SK-N-MC (cell line): Measurements from ENCODE around the gene SCYL2.
"Not testable (repeated sequence)": the region's sequence is repeated elsewhere in the genome, so short reads cannot be mapped to it uniquely, and the experiment has no call there.

Source experiments
- DNase-seq: peaks from one replicate; pipeline ENCODE4 v3.0.0-alpha.2; 2011; ENCODE audit warnings: low read depth, low spot score
- H3K27ac ChIP-seq: fragments of 200-600 bp; sonication (generic); 2 replicates; pipeline ENCODE4 v1.5.1; 2016; ENCODE audit warnings: mixed run types
- H3K36me3 ChIP-seq: fragments of 200-600 bp; sonication (generic); 2 replicates; pipeline ENCODE4 v1.6.1; 2017; ENCODE audit warnings: antibody characterized with exemption, low read length, mixed read lengths; ENCODE audit not compliant: insufficient read depth
- H3K4me3 ChIP-seq: fragments of 200-600 bp; sonication (generic); 2 replicates; pipeline ENCODE4 v1.5.1; 2016
- H3K9ac ChIP-seq: fragments of 200-600 bp; sonication (generic); 2 replicates; pipeline ENCODE4 v1.8.0; 2017; ENCODE audit warnings: mixed run types, mixed read lengths; ENCODE audit not compliant: insufficient read length
- H3K9me3 ChIP-seq: fragments of 200-600 bp; sonication (generic); 2 replicates; pipeline ENCODE4 v1.6.1; 2017; ENCODE audit warnings: low read depth, mild to moderate bottlenecking, antibody characterized with exemption, low read length, moderate library complexity, mixed read lengths
- EZH2 ChIP-seq: fragments of 200-600 bp; sonication (generic); IDR thresholded peaks from one replicate; pipeline ENCODE4 v1.6.1; 2017; ENCODE audit warnings: antibody characterized with exemption
- FOXP2 ChIP-seq: optimal IDR thresholded peaks from 2 replicates; pipeline ENCODE3; 2011; ENCODE audit warnings: mild to moderate bottlenecking, moderate library complexity; ENCODE audit not compliant: insufficient read depth; ENCODE audit errors: extremely low read length, control extremely low read depth
- POLR2AphosphoS5 ChIP-seq: IDR thresholded peaks from 2 replicates; pipeline ENCODE4 v1.6.1; 2012; ENCODE audit warnings: mild to moderate bottlenecking, low read depth, low read length, borderline replicate concordance

Gene SCYL2

DNA sequence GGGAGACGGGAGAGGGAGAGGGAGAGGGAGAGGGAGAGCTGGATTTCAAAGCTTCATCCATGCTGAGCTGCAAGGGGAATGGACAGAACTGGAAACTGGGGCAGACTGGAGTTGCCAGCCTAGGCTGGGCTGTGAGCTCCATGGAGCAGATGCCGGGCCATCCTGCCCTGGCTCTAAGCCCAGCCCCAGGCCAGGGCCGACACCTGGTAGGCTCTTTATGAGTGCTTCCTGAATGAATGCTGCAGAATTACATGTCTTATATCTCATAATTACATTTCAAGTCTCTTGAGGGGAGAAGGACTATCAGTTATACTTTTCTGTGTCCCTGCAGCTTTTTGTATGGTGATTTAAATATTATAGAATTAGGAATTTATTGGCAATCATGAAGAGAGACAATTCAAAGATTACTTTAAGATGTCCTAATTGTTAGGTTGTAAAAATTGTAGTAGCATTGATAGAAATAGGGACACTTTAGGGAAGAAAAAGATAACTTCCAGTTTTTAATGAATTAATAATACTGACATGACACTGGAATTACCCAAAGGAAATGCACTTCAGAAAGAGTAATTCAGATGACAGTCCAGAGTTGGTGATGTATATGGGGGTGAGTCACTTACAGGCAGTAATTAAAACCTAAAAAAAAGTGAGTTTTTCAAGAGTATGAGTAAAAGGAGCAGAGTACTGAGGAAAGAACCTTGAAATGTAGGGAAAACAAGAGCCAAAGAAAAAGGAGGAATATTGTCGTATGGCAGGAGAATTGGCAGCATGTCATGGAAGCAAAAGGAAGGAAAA is 29.0 kb downstream of the SCYL2 start:
- Histone ChIP-seq H3K9me3 (no peaks in the 10 kb centered on the region), H3K4me3 (no peak overlapping the region), H3K36me3 (peaks cover 24% of the 10 kb centered on the region; the same call in 1 of the 2 replicates), H3K9ac (no peak overlapping the region), H3K27ac (no peak overlapping the region)
- TF ChIP-seq POLR2AphosphoS5: no peak
- no peak for TF ChIP-seq EZH2
- no peak for TF ChIP-seq FOXP2
- DNase-seq: no peak

DNA sequence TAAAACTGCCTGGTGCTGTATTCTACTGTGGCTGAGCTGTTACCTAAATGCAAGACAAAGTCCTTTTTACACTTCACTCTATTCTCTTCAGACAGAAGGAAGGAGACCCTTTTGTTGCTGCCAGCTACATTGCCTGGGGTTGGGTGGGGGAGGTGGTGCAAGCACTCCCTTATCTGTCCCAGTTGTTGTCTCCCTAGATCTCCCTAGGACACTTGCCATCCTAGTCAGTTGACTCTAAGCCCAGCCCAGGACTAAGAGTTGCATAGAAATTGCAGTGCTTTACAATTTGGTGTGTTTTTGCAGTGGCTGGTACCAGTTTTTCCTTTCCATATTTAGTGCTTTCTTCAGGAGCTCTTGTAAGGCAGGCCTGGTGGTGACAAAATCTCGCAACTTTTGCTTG is 35.1 kb downstream of the SCYL2 start:
- H3K27ac ChIP-seq: no peak overlapping the region
- DNase-seq: no peak
- H3K9me3 ChIP-seq: no peaks in the 10 kb centered on the region
- peaks cover 51% of the 10 kb centered on the region; the same call in 1 of the 2 replicates for H3K36me3 ChIP-seq
- no peak overlapping the region for H3K9ac ChIP-seq
- TF ChIP-seq FOXP2: no peak
- no peak for TF ChIP-seq POLR2AphosphoS5
- TF ChIP-seq EZH2: no peak
- H3K4me3 ChIP-seq: no peak overlapping the region

DNA sequence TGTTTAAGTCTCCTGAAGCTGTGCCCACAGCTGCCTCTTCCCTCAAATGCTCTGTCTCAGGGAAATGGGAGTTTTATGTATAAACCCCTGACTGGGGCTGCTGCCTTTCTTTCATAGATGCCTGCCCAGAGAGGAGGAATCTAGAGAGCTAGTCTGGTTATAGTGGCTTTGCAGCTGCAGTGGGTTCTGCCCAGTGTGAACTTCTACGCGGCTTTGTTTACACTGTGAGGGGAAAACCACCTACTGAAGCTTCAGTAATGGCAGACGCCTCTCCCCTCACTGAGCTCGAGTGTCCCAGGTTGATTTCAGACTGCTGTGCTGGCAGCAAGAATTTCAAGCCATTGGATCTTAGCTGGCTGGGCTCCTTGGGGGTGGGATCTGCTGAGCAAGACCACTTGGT is 36.9 kb downstream of the SCYL2 start:
- Histone ChIP-seq H3K4me3 (no peak overlapping the region), H3K9ac (no peak overlapping the region), H3K27ac (no peak overlapping the region), H3K36me3 (peaks cover 49% of the 10 kb centered on the region; the same call in 1 of the 2 replicates), H3K9me3 (no peaks in the 10 kb centered on the region)
- DNase-seq: no peak
- no peak for TF ChIP-seq EZH2
- no peak for TF ChIP-seq FOXP2

DNA sequence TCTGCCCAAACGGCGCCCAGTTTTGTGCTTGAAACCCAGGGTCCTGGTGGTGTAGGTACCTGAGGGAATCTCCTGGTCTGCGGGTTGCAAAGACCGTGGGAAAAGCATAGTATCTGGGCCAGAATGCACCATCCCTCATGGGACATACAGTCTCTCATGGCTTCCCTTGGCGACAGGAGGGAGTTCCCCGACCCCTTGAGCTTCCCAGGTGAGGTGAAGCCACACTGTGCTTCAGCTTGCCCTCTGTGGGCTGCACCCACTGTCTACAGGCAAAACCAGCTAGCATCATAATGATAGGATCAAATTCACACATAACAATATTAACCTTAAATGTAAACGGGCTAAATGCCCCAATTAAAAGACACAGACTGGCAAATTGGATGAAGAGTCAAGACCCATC is 37.4 kb downstream of the SCYL2 start:
- not testable (repeated sequence) for H3K27ac ChIP-seq, H3K9ac ChIP-seq, H3K4me3 ChIP-seq, H3K9me3 ChIP-seq, DNase-seq
- H3K36me3 ChIP-seq: peaks cover 47% of the 10 kb centered on the region; the same call in 1 of the 2 replicates

DNA sequence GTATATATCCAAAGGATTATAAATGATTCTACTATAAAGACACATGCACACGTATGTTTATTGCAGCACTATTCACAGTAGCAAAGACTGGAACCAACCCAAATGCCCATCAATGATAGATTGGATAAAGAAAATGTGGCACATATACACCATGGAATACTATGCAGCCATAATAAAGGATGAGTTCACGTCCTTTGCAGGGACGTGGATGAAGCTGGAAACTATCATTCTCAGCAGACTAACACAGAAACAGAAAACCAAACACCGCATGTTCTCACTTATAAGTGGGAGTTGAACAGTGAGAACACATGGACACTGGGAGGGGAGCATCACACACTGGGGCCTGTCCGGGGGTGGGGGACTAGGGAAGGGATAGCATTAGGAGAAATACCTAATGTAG is 41.2 kb downstream of the SCYL2 start:
- H3K9ac ChIP-seq, H3K4me3 ChIP-seq, H3K9me3 ChIP-seq, H3K27ac ChIP-seq, DNase-seq: not testable (repeated sequence)
- peaks cover 27% of the 10 kb centered on the region for H3K36me3 ChIP-seq

DNA sequence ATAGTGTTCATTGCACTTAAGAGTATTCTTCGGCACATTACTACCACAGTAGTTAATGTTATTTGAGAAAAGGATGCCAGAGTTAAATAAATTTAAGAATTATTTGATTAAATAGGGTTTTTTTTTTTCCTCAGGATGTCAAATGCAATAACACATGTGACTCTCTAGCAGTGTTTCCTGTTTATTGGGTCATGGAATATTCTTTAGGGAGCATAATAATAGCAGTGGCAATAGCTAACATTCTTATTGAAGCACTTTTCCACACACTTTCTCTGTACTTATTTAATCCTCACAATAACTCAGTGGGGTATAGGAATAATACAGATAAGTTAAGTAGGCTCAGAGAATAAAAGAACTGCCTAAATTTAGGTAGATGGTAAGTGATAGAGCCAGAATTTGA is 44.3 kb downstream of the SCYL2 start:
- no peak for DNase-seq
- H3K36me3 ChIP-seq: peaks cover 21% of the 10 kb centered on the region
- H3K9me3 ChIP-seq: no peaks in the 10 kb centered on the region
- H3K27ac ChIP-seq: no peak overlapping the region
- no peak overlapping the region for H3K9ac ChIP-seq
- no peak overlapping the region for H3K4me3 ChIP-seq
- no peak for TF ChIP-seq POLR2AphosphoS5
- no peak for TF ChIP-seq FOXP2
- TF ChIP-seq EZH2: no peak

DNA sequence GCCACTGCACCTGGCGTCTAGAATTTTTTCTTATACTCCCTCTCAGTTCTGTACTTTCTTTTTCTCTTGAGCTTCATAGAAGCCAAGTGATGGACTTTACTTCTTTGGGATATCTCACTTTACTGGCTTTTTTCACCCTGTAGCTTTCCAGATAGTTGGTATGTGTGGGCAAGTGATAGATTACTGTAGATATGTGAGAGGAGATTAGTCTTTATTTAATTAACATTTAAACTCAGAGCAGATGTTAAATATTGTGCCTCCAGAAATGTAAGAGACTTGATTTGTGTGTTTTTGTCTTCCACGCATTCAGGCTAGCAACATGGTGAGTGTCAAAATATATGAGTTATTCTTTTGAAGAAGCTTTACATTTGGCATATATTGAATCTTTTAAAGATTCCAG is 50.4 kb downstream of the SCYL2 start:
- Histone ChIP-seq H3K9ac (no peak overlapping the region), H3K9me3 (no peaks in the 10 kb centered on the region), H3K27ac (no peak overlapping the region), H3K4me3 (no peak overlapping the region), H3K36me3 (peaks cover 18% of the 10 kb centered on the region)
- no peak for TF ChIP-seq FOXP2
- no peak for TF ChIP-seq POLR2AphosphoS5
- no peak for TF ChIP-seq EZH2
- no peak for DNase-seq

DNA sequence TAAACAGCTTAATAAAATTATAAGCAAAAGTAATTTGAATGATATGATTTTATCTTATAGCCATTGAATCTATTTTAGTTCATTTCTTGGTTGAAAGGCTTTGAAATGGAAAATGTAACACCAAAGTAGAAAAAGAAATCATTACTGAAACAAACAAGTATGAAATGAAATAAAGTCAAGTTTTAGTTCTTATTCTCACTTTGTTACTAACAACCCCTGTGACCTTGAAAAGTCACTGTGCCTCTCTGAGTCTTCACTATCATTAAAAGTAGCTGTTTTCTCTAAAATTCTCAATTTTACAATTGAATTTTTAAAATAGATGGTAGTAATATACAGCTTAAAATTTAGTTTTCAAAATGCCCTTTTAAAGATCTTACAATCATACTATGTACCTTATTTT is 57.5 kb downstream of the SCYL2 start:
- TF ChIP-seq POLR2AphosphoS5 (no peak), FOXP2 (no peak), EZH2 (no peak)
- Histone ChIP-seq H3K27ac (no peak overlapping the region), H3K9ac (no peak overlapping the region), H3K4me3 (no peak overlapping the region), H3K36me3 (peaks cover 32% of the 10 kb centered on the region), H3K9me3 (no peaks in the 10 kb centered on the region)
- DNase-seq: no peak

DNA sequence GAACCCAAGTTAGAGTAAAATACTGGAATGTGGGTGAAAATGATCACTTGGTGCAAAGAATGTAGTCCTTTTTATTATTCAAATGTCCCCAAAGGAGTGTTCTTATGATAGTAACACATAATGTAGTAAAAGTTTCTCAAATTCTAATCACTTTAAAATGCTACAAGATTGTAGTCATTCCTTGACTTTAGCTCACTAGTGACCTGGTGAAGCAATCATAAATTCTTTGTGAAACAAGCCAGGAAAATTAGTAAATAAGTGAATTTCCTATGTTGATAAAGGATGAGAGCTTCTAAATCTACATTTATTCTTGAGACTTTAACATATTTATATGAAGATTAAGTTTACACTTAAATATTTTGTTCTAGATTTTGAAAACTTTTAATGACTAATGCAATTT is 59.2 kb downstream of the SCYL2 start:
- TF ChIP-seq FOXP2 (no peak), POLR2AphosphoS5 (no peak), EZH2 (no peak)
- Histone ChIP-seq H3K9ac (no peak overlapping the region), H3K27ac (no peak overlapping the region), H3K4me3 (no peak overlapping the region), H3K36me3 (peaks cover 36% of the 10 kb centered on the region), H3K9me3 (no peaks in the 10 kb centered on the region)
- no peak for DNase-seq
